K562 (cell line): ENCODE data around the gene TAS2R40. TPM values are rescaled to one million over a fixed set of nuclear protein-coding genes. Genes with fewer than 3 reads are reported as not detected.

ENCODE experiments used
- ADNP ChIP-seq: fragments of 200-800 bp; sonication (Bioruptor generic); IDR thresholded peaks from 2 replicates; pipeline ENCODE4 v1.6.1; 2016; ENCODE audit warnings: missing genetic modification characterization, missing compliant biosample characterization
- CREB3 ChIP-seq: fragments of 450-650 bp; conservative IDR thresholded peaks from 2 replicates; pipeline ENCODE4 v1.6.1; 2016; ENCODE audit warnings: missing genetic modification characterization, low read depth, mild to moderate bottlenecking, missing compliant biosample characterization, moderate library complexity
- CUX1 ChIP-seq: fragments of 200-800 bp; sonication (Bioruptor generic); IDR thresholded peaks from 2 replicates; pipeline ENCODE4 v1.6.1; 2016; ENCODE audit warnings: missing genetic modification characterization, missing compliant biosample characterization
- DDX20 ChIP-seq: fragments of 450-650 bp; IDR thresholded peaks from 2 replicates; pipeline ENCODE4 v1.6.1; 2016; ENCODE audit warnings: missing genetic modification characterization, low read depth, mild to moderate bottlenecking, missing compliant biosample characterization, moderate library complexity
- E2F8 ChIP-seq: fragments of 450-650 bp; IDR thresholded peaks from 2 replicates; pipeline ENCODE4 v1.7.1; 2018; ENCODE audit warnings: mild to moderate bottlenecking, low read depth; ENCODE audit not compliant: partially characterized antibody
- ILF3 ChIP-seq: fragments of 450-650 bp; IDR thresholded peaks from 2 replicates; pipeline ENCODE4 v1.6.1; 2018; ENCODE audit warnings: antibody characterized with exemption, mild to moderate bottlenecking, moderate library complexity, borderline replicate concordance
- PCBP1 ChIP-seq: fragments of 200-400 bp; formaldehyde crosslinking; IDR thresholded peaks from 2 replicates; pipeline ENCODE4 v1.6.1; 2018; ENCODE audit warnings: mild to moderate bottlenecking, low read depth, low read length; ENCODE audit not compliant: poor library complexity, severe bottlenecking
- POLR2H ChIP-seq: IDR thresholded peaks from 2 replicates; pipeline ENCODE4 v1.6.1; 2016; ENCODE audit warnings: missing genetic modification characterization, low read depth, mild to moderate bottlenecking, control low read depth, missing compliant biosample characterization, moderate library complexity
- RFX5 ChIP-seq: IDR thresholded peaks from 2 replicates; pipeline ENCODE4 v1.6.1; 2011; ENCODE audit warnings: low read depth, mild to moderate bottlenecking, improper control_type of control experiment, low read length
- SIN3A ChIP-seq, 2 experiments: fragments of 150-350 bp in 1 of 2; IDR thresholded peaks; 2 replicates each; pipeline ENCODE4 v1.6.1; 2011 to 2016; ENCODE audit warnings: borderline replicate concordance in 2 of 2, low read depth in 2 of 2, low read length in 2 of 2, mild to moderate bottlenecking in 2 of 2, moderate library complexity in 2 of 2; ENCODE audit not compliant: control insufficient read depth in 1 of 2
- SRSF1 ChIP-seq: fragments of 200-400 bp; formaldehyde crosslinking; IDR thresholded peaks from 2 replicates; pipeline ENCODE4 v1.6.1; 2017; ENCODE audit warnings: mild to moderate bottlenecking, low read depth, low read length, moderate library complexity
- polyA plus RNA-seq, 8 experiments: library from polyadenylated mRNA; depleted of rRNA in 4 of 8; stranded (reverse) in 5 of 8; unstranded in 3 of 8; fragments of >200 nt; fragmentation: Nextera tagmentation in 2 of 8; fragmentation: Illumina TruSeq in 1 of 8; extraction: Ambion mirVana in 2 of 8; extraction: Trizol in 1 of 8; gene quantifications; 2 replicates each; pipeline versions ENCODE4 v1.2.1 to v1.2.3, GENCODE V29; 2011 to 2014; ENCODE audit warnings: inconsistent platforms in 1 of 8, missing spikeins in 1 of 8
- total RNA-seq, 7 experiments: library from RNA; depleted of rRNA in 6 of 7; stranded (reverse); fragments of >200 nt in 6 of 7; fragmentation: Illumina TruSeq in 2 of 7; extraction: Trizol in 2 of 7; gene quantifications; 2 replicates each; pipeline versions ENCODE4 v1.2.1 to v1.2.3, GENCODE V29; 2011 to 2021; ENCODE audit warnings: low replicate concordance in 1 of 7
- TF ChIP-seq, protein P1 (sequence below): fragments of 250-450 bp; sonication (Bioruptor Pico); IDR thresholded peaks from 2 replicates; pipeline ENCODE4 v1.4.0; 2020; ENCODE audit warnings: mild to moderate bottlenecking, moderate library complexity

TAS2R40 gene
- total and polyA plus RNA-seq, 9 of the 15 experiments (the other 6 are each of a cell fraction or from before 2014, with no cell fraction given): not detected

DNA sequence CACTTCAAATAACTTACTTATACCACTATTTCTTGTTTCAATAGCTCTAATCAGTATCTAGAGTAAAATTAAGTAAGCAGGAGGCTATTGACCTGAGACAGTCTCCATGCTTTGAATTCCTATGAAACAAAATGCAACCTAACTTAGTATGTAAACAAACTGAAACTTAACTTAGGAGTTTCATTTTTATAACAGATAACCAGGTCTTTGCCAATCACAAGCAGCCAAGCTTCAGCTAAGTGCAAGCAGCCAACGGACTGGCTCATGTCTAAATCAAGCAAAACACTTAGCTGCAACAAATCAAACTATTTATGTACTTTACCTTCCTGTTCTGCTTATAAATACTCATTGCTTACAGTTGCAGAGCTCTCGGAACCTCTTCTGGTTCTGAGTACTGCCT lies 37.0 kb downstream of the TAS2R40 start (continued):
- 0 out of 2 replicates have a peak, but pooled peaks have one; percentile 29 for TF ChIP-seq CREB3 (tag)
- TF ChIP-seq E2F8: no peak
- no peak for TF ChIP-seq RFX5
- TF ChIP-seq ADNP (tag): 0 out of 2 replicates have a peak, but pooled peaks have one; percentile 36
- TF ChIP-seq CUX1 (CRISPR knock-in tag): no peak
- TF ChIP-seq ILF3: no peak
- TF ChIP-seq, protein P1, sequence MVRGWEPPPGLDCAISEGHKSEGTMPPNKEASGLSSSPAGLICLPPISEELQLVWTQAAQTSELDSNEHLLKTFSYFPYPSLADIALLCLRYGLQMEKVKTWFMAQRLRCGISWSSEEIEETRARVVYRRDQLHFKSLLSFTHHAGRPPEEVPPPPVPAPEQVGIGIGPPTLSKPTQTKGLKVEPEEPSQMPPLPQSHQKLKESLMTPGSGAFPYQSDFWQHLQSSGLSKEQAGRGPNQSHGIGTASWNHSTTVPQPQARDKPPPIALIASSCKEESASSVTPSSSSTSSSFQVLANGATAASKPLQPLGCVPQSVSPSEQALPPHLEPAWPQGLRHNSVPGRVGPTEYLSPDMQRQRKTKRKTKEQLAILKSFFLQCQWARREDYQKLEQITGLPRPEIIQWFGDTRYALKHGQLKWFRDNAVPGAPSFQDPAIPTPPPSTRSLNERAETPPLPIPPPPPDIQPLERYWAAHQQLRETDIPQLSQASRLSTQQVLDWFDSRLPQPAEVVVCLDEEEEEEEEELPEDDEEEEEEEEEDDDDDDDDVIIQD (CRISPR knock-in tag): no peak
- TF ChIP-seq PCBP1: no peak
- TF ChIP-seq POLR2H: peak; percentile 38; the same call in 1 of the 2 replicates
- no peak for TF ChIP-seq DDX20 (tag)
- no peak for TF ChIP-seq SRSF1
- no peak for TF ChIP-seq SIN3A (IDR thresholded peaks at IDR 0.05; ENCODE audit: borderline replicate concordance in 2 of 2, control insufficient read depth in 1 of 2, low read depth in 2 of 2, low read length in 2 of 2)
